Measurements from ENCODE around the gene CARHSP1.

CARHSP1 gene

GRCh38 chr16:8889893-8890548, 21.2 kb upstream of the CARHSP1 start:
- Histone ChIP-seq H3K27me3 (ENCODE audit: insufficient read depth, poor library complexity, severe bottlenecking) (peaks cover 14% of the 10 kb centered on the region), H3K4me3 (replicated peaks; ENCODE audit: insufficient read depth, low read length) (no peak overlapping the region), H3K27ac (replicated peaks) (no peak overlapping the region)
- TF ChIP-seq GABPA (IDR thresholded peaks at IDR 0.05; ENCODE audit: low read depth) (no peak), CTCF (IDR thresholded peaks at IDR 0.05; ENCODE audit: insufficient read depth, low read length) (no peak), POLR2AphosphoS5 (IDR thresholded peaks at IDR 0.05; ENCODE audit: low read depth) (no peak), REST (IDR thresholded peaks at IDR 0.05; ENCODE audit: insufficient replicate concordance, low read depth) (no peak), SPI1 (IDR thresholded peaks at IDR 0.05; ENCODE audit: borderline replicate concordance, low read depth) (no peak)
- no peak for DNase-seq (ENCODE audit: low read depth in 1 of 2, low spot score in 1 of 2)

GRCh38 chr16:8888951-8889892, 20.4 kb upstream of the CARHSP1 start:
- H3K27ac ChIP-seq (replicated peaks): no peak overlapping the region

More at GRCh38 chr16:8888951-8889892, 20.4 kb upstream of the CARHSP1 start:
- TF ChIP-seq GABPA (IDR thresholded peaks at IDR 0.05; ENCODE audit: low read depth) (no peak), POLR2AphosphoS5 (IDR thresholded peaks at IDR 0.05; ENCODE audit: low read depth) (no peak), REST (IDR thresholded peaks at IDR 0.05; ENCODE audit: insufficient replicate concordance, low read depth) (no peak), CTCF (IDR thresholded peaks at IDR 0.05; ENCODE audit: insufficient read depth, low read length) (no peak), SPI1 (IDR thresholded peaks at IDR 0.05; ENCODE audit: borderline replicate concordance, low read depth) (no peak)
- no peak overlapping the region for H3K4me3 ChIP-seq (replicated peaks; ENCODE audit: insufficient read depth, low read length)
- peaks cover 17% of the 10 kb centered on the region for H3K27me3 ChIP-seq (ENCODE audit: insufficient read depth, poor library complexity, severe bottlenecking)
- no peak for DNase-seq (ENCODE audit: low read depth in 1 of 2, low spot score in 1 of 2)

All from HL-60 (cell line).